Fibroblast of skin of right quadriceps (primary cell): ENCODE measurements around the gene HTN3.
"Not testable (repeated sequence)": the region's sequence is repeated elsewhere in the genome, so short reads cannot be mapped to it uniquely, and the experiment has no call there.

Experiments
- DNase-seq: peaks from one replicate; pipeline ENCODE4 v3.0.0-alpha.2; 2013

The HTN3 gene

GRCh38 chr4:70028159-70028558 lies at the start of gene HTN3:
HTN3 (plus strand) TSS chr4:70028459; CDS start chr4:70030741, 2,282 bp downstream.
- DNase-seq, result not testable (repeated sequence)

- DNase-seq, result peak; percentile 6
These were observed 44.2 kb upstream of the HTN3 start for GRCh38 chr4:69984030-69984443.

DNA sequence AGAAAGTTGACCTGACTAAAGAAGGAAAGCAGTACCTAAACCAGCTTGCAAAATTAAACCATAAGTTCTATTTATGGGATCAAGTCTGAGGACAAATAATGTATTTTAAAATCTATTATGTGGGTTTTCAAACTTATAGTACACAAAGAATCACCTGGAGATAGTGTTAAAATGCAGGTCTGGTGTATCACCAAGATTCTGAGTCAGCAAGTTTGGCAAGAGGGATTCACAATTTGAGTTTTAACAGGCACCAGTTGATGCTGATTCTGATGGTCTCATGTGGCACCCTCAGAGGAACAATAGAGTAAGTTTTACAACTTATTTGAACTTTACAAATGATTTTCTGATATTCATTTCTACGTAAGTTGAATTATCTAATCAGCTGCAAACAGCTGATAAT lies 41.6 kb upstream of the HTN3 start:
- no peak for DNase-seq

GRCh38 chr4:69991016-69991415 lies 37.2 kb upstream of the HTN3 start:
- no peak for DNase-seq

DNA sequence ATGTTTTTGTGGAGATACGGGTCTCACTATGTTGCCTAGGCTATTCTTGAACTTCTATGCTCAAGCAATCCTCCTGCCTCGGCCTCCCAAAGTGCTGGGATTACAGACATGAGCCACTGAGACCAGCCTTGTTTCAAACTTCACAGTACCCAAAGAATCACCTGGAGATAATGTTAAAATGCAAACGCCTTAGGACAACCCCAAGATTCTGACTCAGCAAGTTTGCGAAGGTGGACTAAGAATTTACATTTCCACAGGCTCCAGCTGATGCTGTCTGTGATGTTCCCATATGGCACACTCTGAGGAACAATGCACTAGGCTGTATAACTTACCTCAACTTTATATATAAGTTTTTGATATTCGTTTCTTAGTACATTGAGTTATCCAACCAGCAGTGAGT lies 33.5 kb upstream of the HTN3 start:
- no peak for DNase-seq

DNA sequence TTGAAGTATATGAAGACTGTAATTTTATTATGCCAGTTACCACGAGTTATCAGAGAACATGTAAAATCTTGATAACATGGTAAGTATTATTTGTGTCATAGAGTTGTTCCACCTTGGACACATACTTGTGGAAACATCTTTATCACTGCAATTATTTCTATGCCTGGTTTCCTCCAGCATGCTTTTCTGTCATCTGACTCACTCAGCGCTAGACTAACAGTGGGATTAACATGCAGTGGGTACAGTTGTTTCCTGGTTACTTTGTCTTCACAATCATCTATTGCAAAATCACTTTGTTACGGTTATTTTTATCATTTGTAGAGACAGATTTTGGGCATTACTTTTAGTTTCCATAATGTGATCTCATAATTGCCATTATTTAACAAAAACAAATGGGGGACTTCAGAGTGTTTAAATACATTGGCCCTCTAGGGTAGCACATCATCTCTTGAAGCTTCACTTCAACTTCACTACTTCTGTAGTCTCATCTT lies 32.7 kb upstream of the HTN3 start, which contains the start of gene STATH:
Gene STATH, plus strand, starts transcription at position 441 of the 491 bp plus-strand sequence. CDS start 2,472 bp downstream, outside the sequence.
- DNase-seq, result peak; percentile 2

GRCh38 chr4:69999420-69999819 lies 28.8 kb upstream of the HTN3 start:
- DNase-seq, result no peak

DNA sequence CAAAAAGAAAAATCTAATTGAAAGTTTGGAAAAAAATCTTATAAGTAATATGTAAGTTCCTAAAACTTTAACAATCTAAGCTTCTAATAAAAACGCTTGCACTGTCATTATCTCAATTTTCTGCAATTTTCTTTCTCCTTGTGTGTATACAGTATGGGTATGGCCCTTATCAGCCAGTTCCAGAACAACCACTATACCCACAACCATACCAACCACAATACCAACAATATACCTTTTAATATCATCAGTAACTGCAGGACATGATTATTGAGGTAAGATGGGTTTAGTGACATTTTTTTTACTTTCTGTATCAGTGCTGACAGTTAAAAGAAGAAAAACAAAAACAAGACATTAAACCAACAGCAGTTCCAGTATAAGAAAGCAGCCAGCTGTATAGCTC lies 27.5 kb upstream of the HTN3 start:
- no peak for DNase-seq

- no peak for DNase-seq
These were observed 25.8 kb upstream of the HTN3 start for GRCh38 chr4:70002507-70002906.

- no peak for DNase-seq
These were observed 19.5 kb upstream of the HTN3 start for GRCh38 chr4:70008771-70009170.

DNA sequence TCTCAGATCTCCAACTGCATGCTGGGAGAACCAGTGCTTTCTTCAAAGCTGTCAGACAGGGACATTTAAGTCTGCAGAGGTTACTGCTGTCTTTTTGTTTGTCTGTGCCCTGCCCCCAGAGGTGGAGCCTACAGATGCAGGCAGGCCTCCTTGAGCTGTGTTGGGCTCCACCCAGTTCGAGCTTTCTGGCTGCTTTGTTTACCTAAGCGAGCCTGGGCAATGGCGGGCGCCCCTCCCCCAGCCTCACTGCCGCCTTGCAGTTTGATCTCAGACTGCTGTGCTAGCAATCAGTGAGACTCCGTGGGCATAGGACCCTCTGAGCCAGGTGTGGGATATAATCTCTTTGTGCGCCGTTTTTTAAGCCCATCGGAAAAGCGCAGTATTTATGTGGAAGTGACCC lies 9.3 kb upstream of the HTN3 start:
- DNase-seq, result not testable (repeated sequence)

GRCh38 chr4:70023218-70023617 lies 5.0 kb upstream of the HTN3 start:
- no peak for DNase-seq

DNA sequence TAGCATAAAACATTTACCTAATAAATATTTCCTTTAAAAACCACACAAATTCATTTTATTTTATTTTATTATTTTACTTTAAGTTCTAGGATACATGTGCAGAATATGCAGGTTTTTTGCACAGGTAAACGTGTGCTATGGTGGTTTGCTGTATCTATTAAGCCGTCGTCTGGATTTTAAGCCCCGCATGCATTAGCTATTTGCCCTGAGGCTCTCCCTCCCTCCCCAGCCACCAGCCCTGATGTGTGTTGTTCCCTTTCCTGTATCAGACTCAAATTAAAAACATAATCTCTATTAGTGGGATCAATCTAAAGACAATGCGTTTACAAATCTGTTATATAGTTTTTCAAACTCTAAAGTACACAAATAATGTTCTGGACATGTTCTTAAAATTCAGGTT lies 1.2 kb upstream of the HTN3 start:
- no peak for DNase-seq

DNA sequence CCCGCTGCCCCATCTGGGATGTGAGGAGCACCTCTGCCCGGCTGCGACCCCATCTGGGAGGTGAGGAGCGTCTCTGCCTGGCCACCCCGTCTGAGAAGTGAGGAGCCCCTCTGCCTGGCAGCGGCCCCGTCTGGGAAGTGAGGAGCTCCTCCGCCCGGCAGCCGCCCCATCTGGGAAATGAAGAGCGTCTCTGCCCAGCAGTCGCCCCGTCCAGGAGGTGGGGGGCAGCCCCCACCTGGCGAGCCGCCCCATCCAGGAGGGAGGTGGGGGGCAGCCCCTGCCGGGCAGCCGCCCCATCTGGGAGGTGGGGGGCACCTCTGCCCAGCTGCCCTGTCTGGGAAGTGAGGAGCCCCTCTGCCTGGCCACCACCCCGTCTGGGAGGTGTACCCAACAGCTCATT lies 9.3 kb downstream of the HTN3 start:
- not testable (repeated sequence) for DNase-seq

DNA sequence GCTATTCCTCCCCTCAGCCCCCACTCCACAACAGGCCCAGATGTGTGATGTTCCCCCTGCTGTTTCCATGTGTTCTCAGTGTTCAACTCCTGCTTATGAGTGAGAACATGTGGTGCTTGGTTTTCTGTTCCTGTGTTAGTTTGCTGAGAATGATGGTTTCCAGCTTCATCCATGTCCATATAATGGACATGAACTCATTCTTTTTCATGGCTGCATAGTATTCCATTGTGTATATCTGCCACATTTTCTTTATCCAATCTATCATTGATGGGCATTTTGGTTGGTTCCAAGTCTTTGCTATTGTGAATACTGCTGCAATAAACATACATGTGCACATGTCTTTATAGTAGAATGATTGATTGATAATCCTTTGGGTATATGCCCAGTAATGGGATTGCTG lies 11.7 kb downstream of the HTN3 start:
- not testable (repeated sequence) for DNase-seq

GRCh38 chr4:70041652-70042286 lies 13.5 kb downstream of the HTN3 start:
- DNase-seq, result no peak

DNA sequence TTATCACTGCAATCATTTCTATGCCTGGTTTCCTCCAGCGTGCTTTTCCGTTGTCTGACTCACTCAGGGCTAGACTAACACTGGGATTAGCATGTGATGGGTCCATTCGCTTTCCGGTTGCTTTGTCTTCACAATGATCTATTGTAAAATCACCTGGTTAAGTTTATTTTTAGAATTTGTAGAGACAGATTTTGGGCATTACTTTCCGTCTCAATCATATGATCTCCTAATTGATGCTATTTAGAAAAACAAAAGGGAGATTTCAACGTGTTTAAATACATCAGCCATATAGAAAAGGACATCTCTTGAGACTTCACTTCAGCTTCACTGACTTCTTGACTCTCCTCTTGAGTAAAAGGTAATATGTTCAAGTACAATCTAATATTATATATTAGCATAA lies 21.9 kb downstream of the HTN3 start, which contains the start of gene HTN1:
Gene HTN1, plus strand, starts transcription at position 301 of the 400 bp plus-strand sequence. CDS start 2,639 bp downstream, outside the sequence.
- DNase-seq, result not testable (repeated sequence)

- DNase-seq, result not testable (repeated sequence)
These were observed 28.3 kb downstream of the HTN3 start for GRCh38 chr4:70056534-70056933.

- no peak for DNase-seq
These were observed 29.4 kb downstream of the HTN3 start for GRCh38 chr4:70057651-70058050.

DNA sequence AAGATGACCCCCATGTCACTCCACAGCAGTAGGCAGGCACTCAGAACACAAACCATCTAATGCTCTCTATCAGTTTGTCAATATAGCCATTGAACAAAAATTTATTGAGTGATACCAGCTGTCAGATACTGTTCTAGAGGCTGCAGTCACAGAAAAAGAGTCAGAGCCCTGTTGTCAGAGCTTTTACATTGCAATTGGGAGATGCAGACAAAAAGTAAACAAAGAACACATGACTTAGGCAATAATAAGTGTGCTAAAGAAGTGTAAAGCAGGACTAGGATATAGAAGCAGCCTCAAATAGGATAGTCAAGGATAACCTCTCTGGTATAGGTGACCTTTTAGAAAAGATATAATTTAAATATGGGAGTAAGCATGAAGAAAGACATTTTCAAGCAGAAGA lies 30.9 kb downstream of the HTN3 start:
- DNase-seq, result no peak

GRCh38 chr4:70062000-70062399 lies 33.7 kb downstream of the HTN3 start:
- DNase-seq, result no peak

GRCh38 chr4:70080205-70080604 lies 51.9 kb downstream of the HTN3 start:
- DNase-seq, result no peak
